ENCODE data around the gene PCK1. TPM values are rescaled to one million over a fixed set of nuclear protein-coding genes. Genes with fewer than 3 reads are reported as not detected.

The PCK1 gene
- total and polyA plus RNA-seq, 2 of the 8 experiments (the other 6 are each of a cell fraction or from before 2014, with no cell fraction given): not detected

DNA sequence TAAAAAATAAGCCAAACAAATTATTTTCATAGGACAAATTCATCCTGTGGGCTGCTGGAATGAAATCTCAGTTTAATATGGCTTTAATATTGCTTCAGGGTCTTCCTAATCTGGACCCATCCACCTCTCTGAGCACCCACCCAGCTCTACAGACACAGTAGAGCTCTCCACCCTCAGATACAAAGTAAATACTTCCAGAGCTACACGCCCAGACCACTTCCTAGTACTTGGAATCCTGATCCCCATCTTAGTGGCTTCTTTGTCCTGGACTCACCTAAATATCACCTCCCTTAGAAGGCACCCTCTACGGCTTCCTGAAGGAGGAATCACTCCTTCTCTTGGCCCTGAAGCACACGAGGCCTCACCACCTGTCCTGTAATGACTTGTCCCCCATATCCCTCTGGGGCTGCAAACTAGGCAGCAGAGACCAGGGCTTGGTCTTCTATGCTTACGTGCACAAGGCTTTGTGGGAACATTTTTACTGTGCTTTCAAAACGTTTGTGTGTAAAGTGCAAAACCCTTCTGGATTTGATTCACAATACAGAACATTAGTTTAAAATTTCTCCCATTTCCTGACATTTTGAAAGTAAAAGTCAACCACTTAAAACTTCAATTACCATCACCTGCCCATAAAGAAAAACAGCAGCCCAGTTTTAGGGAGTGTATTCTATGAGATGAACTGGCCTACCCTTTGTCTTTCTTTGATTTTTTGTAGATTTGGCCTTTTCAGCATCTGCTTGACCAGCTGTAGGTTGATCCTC lies 38.4 kb upstream of the PCK1 start:
- no peaks in the 10 kb centered on the region for H3K9me3 ChIP-seq (ENCODE audit: insufficient read depth in 2 of 2, low read depth in 1 of 2, low read length in 1 of 2)
- no peak overlapping the region for H4K91ac ChIP-seq (replicated peaks; ENCODE audit: insufficient read length, low read length)
- DNase-seq (ENCODE audit: low read depth in 1 of 2, low spot score in 2 of 2) (no peak), FAIRE-seq (no peak)
- H3K36me3 ChIP-seq (ENCODE audit: control insufficient read depth in 2 of 4, insufficient read depth in 4 of 4, low read length in 3 of 4): no peaks in the 10 kb centered on the region
- H2BK15ac ChIP-seq (ENCODE audit: low read length): no peak overlapping the region
- no peak overlapping the region for H3K56ac ChIP-seq (replicated peaks; ENCODE audit: insufficient read length, low read depth, low read length)
- 71% methylated on average over 5 of the region's 5 CpGs; no CpG with 5 or more reads in 1 of the 2 experiments for WGBS, 2 experiments (ENCODE audit: extremely low coverage in 1 of 2, insufficient coverage in 1 of 2, insufficient read length in 1 of 2, insufficient replicate concordance in 2 of 2, low coverage in 1 of 2, low lambda C conversion rate in 2 of 2, missing lambda C conversion rate in 1 of 2)
- no peak overlapping the region; the same call in 1 of the 2 replicates for H2BK12ac ChIP-seq (ENCODE audit: low read depth, low read length)
- H3K79me2 ChIP-seq (ENCODE audit: control insufficient read depth in 1 of 2, insufficient read depth in 2 of 2, low read length in 2 of 2): no peaks in the 10 kb centered on the region
- ChIA-PET POLR2A (ENCODE audit: partially characterized antibody) (interaction anchor here (0.6 to 1.5 kb wide), 2 partner anchors 51 to 188 kb away, joined by 4 read pairs; no protein-coding TSS in a partner anchor), CTCF (ENCODE audit: partially characterized antibody) (interaction anchor here (0.8 to 4.6 kb wide), 13 partner anchors 8 to 564 kb away, joined by 3 to 28 read pairs (median 7); no protein-coding TSS in a partner anchor)
- H3K14ac ChIP-seq (ENCODE audit: insufficient read length): no peak overlapping the region
- no peak overlapping the region for H3K4me2 ChIP-seq (ENCODE audit: insufficient read depth in 1 of 2, low read depth in 2 of 2, low read length in 2 of 2)
- no peak overlapping the region for H2AFZ ChIP-seq (ENCODE audit: low read length)
- peaks cover 0 to 19% (median 5%) of the 10 kb centered on the region in 4 experiments; a peak in 5 of 7 replicates for H3K4me1 ChIP-seq (replicated peaks in 1 of 4; ENCODE audit: control insufficient read depth in 3 of 4, insufficient read depth in 4 of 4, low read length in 3 of 4)
- no peak overlapping the region for H3K4me3 ChIP-seq (ENCODE audit: extremely low read depth in 1 of 4, insufficient read depth in 2 of 4, low read depth in 3 of 4, low read length in 4 of 4)
- no peak overlapping the region for H3K23ac ChIP-seq (ENCODE audit: insufficient read length)
- H3K27ac ChIP-seq (ENCODE audit: low read depth, low read length): no peak overlapping the region
- H3K23me2 ChIP-seq (ENCODE audit: low read depth, low read length): no peaks in the 10 kb centered on the region
- H3K79me1 ChIP-seq (ENCODE audit: low read depth, low read length): no peaks in the 10 kb centered on the region
- H3K18ac ChIP-seq (ENCODE audit: extremely low read depth, low read length): no peak overlapping the region
- H3K27me3 ChIP-seq (replicated peaks in 1 of 4; ENCODE audit: control insufficient read depth in 3 of 4, extremely low read depth in 1 of 4, insufficient read depth in 3 of 4, low read length in 3 of 4): no peaks in the 10 kb centered on the region; a peak in 1 of 7 replicates
- no peaks in the 10 kb centered on the region for H4K20me1 ChIP-seq (replicated peaks in 1 of 2; ENCODE audit: control insufficient read depth in 1 of 2, insufficient read depth in 2 of 2, low read length in 2 of 2)
- no peak overlapping the region for H2BK120ac ChIP-seq (replicated peaks; ENCODE audit: low read depth, low read length)
- H2BK5ac ChIP-seq (ENCODE audit: low read depth, low read length): no peak overlapping the region
- H4K8ac ChIP-seq (ENCODE audit: extremely low read depth, insufficient read depth, low read length): no peak overlapping the region
- H3K9ac ChIP-seq (replicated peaks in 1 of 4; ENCODE audit: extremely low read depth in 1 of 4, low read depth in 3 of 4, low read length in 3 of 4): no peak overlapping the region
- no peak overlapping the region for H4K5ac ChIP-seq (ENCODE audit: insufficient read length, low read depth, low read length)
- H2AK5ac ChIP-seq (ENCODE audit: low read depth, low read length): no peak overlapping the region
- H3K4ac ChIP-seq (replicated peaks; ENCODE audit: insufficient read length, low read depth, low read length): no peak overlapping the region
- peak overlapping the region; percentile 43; the same call in 1 of the 2 replicates for H2BK20ac ChIP-seq (ENCODE audit: low read length)
- TF ChIP-seq SIRT6 (IDR thresholded peaks at IDR 0.05; ENCODE audit: low read length) (no peak), GTF2F1 (IDR thresholded peaks at IDR 0.05; ENCODE audit: borderline replicate concordance, low read depth, low read length) (no peak), HDAC2 (IDR thresholded peaks at IDR 0.05; ENCODE audit: borderline replicate concordance in 1 of 2, low read depth in 2 of 2, low read length in 2 of 2) (no peak), FOSL1 (IDR thresholded peaks at IDR 0.05; ENCODE audit: insufficient read depth, low read depth, low read length) (no peak), SP4 (IDR thresholded peaks at IDR 0.05; ENCODE audit: low read length) (no peak), CEBPB (IDR thresholded peaks at IDR 0.05; ENCODE audit: low read depth, low read length) (no peak), RBBP5 (IDR thresholded peaks at IDR 0.05; ENCODE audit: borderline replicate concordance, low read depth, low read length) (no peak), SIN3A (conservative IDR thresholded peaks at IDR 0.05 in 1 of 2, IDR thresholded peaks at IDR 0.05 in 1 of 2; ENCODE audit: low read depth in 1 of 2, low read length in 2 of 2) (no peak), SIX5 (IDR thresholded peaks at IDR 0.05; ENCODE audit: low read depth, low read length) (no peak), RFX5 (IDR thresholded peaks at IDR 0.05; ENCODE audit: borderline replicate concordance, low read depth, low read length) (no peak)
- TF ChIP-seq, protein P1, sequence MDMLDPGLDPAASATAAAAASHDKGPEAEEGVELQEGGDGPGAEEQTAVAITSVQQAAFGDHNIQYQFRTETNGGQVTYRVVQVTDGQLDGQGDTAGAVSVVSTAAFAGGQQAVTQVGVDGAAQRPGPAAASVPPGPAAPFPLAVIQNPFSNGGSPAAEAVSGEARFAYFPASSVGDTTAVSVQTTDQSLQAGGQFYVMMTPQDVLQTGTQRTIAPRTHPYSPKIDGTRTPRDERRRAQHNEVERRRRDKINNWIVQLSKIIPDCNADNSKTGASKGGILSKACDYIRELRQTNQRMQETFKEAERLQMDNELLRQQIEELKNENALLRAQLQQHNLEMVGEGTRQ (IDR thresholded peaks at IDR 0.05; ENCODE audit: low read length): no peak

Measured in H1 (cell line).